ENCODE results near the gene WLS. TPM values are rescaled to one million over a fixed set of nuclear protein-coding genes. Genes with fewer than 3 reads are reported as not detected.

Gene WLS
- total RNA-seq, 2 donors from 2014 or later, result 73.9 to 80.1 TPM

GRCh38 chr1:68220420-68220819, 11.9 kb downstream of the WLS start:
- H3K27ac ChIP-seq, result no peak overlapping the region

GRCh38 chr1:68218490-68218889, 13.8 kb downstream of the WLS start:
- no peak for TF ChIP-seq CTCF (IDR thresholded peaks at IDR 0.05)
- Histone ChIP-seq H3K36me3 (no peaks in the 10 kb centered on the region), H3K9me3 (no peaks in the 10 kb centered on the region), H3K4me3 (no peak overlapping the region), H3K27ac (no peak overlapping the region), H3K4me1 (ENCODE audit: control insufficient read depth in 1 of 2, low read depth in 2 of 2) (peaks cover 12 to 44% of the 10 kb centered on the region in 2 donors), H3K27me3 (replicated peaks; ENCODE audit: insufficient read depth) (no peaks in the 10 kb centered on the region)
- ATAC-seq (ENCODE audit: insufficient number of reproducible peaks, low FRiP score, low read depth), result no peak
- DNase-seq (ENCODE audit: low spot score), result no peak

More at GRCh38 chr1:68220420-68220819, 11.9 kb downstream of the WLS start:
- TF ChIP-seq CTCF (IDR thresholded peaks at IDR 0.05), result no peak
- no peak for ATAC-seq (ENCODE audit: insufficient number of reproducible peaks, low FRiP score, low read depth)
- H3K9me3 ChIP-seq, result no peaks in the 10 kb centered on the region
- no peaks in the 10 kb centered on the region for H3K36me3 ChIP-seq
- no peaks in the 10 kb centered on the region for H3K27me3 ChIP-seq (replicated peaks; ENCODE audit: insufficient read depth)
- peaks cover 9 to 40% of the 10 kb centered on the region in 2 donors for H3K4me1 ChIP-seq (ENCODE audit: control insufficient read depth in 1 of 2, low read depth in 2 of 2)
- H3K4me3 ChIP-seq, result no peak overlapping the region
- DNase-seq (ENCODE audit: low spot score), result no peak

- DNase-seq (ENCODE audit: low spot score) (no peak), ATAC-seq (ENCODE audit: insufficient number of reproducible peaks, low FRiP score, low read depth) (no peak)
- Histone ChIP-seq H3K36me3 (no peaks in the 10 kb centered on the region), H3K4me1 (ENCODE audit: control insufficient read depth in 1 of 2, low read depth in 2 of 2) (peaks cover 12 to 41% of the 10 kb centered on the region in 2 donors), H3K27me3 (replicated peaks; ENCODE audit: insufficient read depth) (no peaks in the 10 kb centered on the region), H3K4me3 (no peak overlapping the region), H3K9me3 (no peaks in the 10 kb centered on the region), H3K27ac (no peak overlapping the region)
- TF ChIP-seq CTCF (IDR thresholded peaks at IDR 0.05), result no peak
These were observed 14.7 kb downstream of the WLS start for GRCh38 chr1:68217618-68218017.

- no peak for DNase-seq (ENCODE audit: low spot score)
- TF ChIP-seq CTCF (IDR thresholded peaks at IDR 0.05), result no peak
- H3K36me3 ChIP-seq, result no peaks in the 10 kb centered on the region
- H3K27me3 ChIP-seq (replicated peaks; ENCODE audit: insufficient read depth), result no peaks in the 10 kb centered on the region
- H3K9me3 ChIP-seq, result no peaks in the 10 kb centered on the region
- H3K27ac ChIP-seq, result no peak overlapping the region
- no peak for ATAC-seq (ENCODE audit: insufficient number of reproducible peaks, low FRiP score, low read depth)
- no peak overlapping the region for H3K4me3 ChIP-seq
- H3K4me1 ChIP-seq (ENCODE audit: control insufficient read depth in 1 of 2, low read depth in 2 of 2), result peaks cover 12 to 37% of the 10 kb centered on the region in 2 donors
These were observed 15.2 kb downstream of the WLS start for GRCh38 chr1:68217060-68217554.

GRCh38 chr1:68216089-68216772, 16.1 kb downstream of the WLS start:
- no peaks in the 10 kb centered on the region for H3K27me3 ChIP-seq (replicated peaks; ENCODE audit: insufficient read depth)
- DNase-seq (ENCODE audit: low spot score), result no peak
- H3K4me1 ChIP-seq (ENCODE audit: control insufficient read depth in 1 of 2, low read depth in 2 of 2), result peaks cover 9 to 28% of the 10 kb centered on the region in 2 donors
- ATAC-seq (ENCODE audit: insufficient number of reproducible peaks, low FRiP score, low read depth), result no peak
- no peak overlapping the region for H3K4me3 ChIP-seq
- no peak overlapping the region for H3K27ac ChIP-seq
- H3K36me3 ChIP-seq, result no peaks in the 10 kb centered on the region
- TF ChIP-seq CTCF (IDR thresholded peaks at IDR 0.05), result no peak
- H3K9me3 ChIP-seq, result no peaks in the 10 kb centered on the region
